ENCODE data around the gene ZMYND10.
A peak's percentile ranks its signal among the peaks of the same experiment; 100 is the strongest.

Gene ZMYND10

DNA sequence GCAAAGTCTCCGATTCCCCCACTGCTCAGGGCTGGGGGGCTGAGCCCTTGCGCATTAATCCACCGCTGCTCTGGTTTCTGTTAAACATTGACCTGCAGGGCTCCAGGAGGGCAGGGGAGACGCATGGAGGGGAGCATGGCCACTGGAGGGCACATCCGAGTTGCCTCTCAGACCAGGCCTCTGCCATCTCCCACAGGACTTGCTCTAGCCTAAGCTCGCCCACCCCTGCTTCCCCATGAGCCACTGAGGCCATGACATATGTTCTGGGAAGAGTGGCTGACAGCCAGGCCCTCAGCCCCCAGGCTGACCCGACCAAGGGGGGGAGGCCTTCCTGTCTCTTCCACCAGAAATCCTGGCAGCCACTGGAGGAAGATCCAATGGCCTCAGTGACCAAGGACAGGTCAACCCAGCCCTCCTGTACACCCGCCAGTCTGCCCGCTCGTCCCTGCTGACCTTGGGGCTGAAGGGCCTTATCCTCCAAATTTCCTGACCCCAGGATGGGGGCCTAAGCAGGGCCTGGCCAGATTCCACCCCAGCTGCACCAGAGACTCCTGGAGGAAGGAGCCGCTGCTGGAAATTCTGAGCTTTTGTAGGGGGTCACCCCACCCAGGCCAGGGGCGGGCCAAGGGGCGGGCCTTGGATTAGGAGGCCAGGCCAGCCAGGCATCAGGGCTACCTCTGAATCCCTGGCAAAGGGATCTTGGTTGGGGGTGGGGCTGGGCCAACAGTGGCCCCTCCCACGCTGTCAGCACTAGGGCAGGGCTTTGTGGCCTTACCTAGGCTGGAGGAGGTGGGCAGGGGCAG, 42.3 kb downstream of the ZMYND10 start, which contains the start of gene HYAL1:
Gene HYAL1, minus strand, starts transcription at position 562 of the 803 bp plus-strand sequence. CDS start 618 bp downstream, outside the sequence.
- no peak for DNase-seq (ENCODE audit: low read depth, low spot score)

DNA sequence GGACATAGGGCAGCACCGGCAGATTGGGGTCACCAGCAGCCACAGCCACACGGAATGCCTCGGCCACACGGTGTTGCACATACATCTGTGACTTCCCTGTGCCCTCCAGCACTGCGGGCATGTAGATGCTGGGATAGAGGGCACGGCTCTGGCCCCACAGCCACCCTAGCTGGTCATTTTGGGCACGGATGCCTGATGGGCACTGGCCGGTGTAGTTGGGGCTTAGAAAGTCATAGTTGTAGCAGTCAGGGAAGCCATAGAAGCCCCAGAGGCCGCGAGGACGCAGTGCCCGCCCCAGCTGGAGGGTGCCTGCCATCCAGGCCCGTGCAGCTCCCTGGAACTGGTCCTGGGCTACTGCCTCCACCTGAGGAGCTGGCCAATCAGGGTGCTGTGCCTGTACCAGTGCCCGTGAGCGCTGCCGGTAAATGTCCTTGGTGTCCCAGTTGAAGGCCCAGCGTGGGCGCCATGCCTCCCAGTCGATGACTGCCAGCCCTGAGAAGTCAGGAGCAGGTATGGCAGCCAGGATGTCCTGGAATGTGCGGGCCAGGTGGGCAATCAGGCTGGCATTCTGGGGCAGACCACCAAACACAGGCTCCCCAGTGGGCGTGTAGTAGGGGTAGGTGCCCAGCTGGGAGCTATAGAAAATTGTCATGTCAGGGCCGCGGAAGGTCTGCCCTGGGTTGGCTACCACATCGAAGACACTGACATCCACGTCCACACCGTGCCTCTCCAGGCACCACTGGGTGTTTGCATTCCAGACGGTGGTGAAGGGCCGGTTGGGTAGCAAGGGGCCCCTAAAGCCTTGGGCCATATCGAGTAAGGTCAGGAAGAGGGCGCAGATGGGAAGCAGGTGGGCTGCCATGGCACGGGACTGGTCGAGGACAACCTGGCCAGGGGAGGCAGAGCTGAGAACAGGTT, 43.2 kb downstream of the ZMYND10 start:
- no peak for DNase-seq (ENCODE audit: low read depth, low spot score)

GRCh38 chr3:50300681-50301254, 44.8 kb downstream of the ZMYND10 start:
- DNase-seq (ENCODE audit: low read depth, low spot score) = no peak

GRCh38 chr3:50299929-50300680, 45.4 kb downstream of the ZMYND10 start:
- DNase-seq (ENCODE audit: low read depth, low spot score) = no peak

DNA sequence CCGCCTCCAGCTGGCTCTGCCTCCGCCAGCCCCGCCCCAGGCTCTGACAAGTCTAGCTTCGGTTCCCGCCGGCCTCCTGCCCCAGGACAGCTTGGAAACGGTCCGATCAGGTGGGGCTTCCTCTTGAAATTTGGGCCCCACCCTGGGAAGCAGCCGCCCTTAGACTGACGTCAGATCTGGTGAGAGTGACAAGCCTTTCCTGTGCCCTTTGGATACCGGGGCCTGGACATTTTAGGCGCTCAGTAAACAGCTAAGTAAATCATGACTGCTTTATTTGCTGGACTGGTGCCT, 45.9 kb downstream of the ZMYND10 start:
- DNase-seq (ENCODE audit: low read depth, low spot score) = no peak

GRCh38 chr3:50298836-50299637, 46.5 kb downstream of the ZMYND10 start, which contains the start of the genes HYAL3 and NAA80:
Gene HYAL3 (minus strand): TSS chr3:50299405. CDS start chr3:50295602, 3,803 bp downstream.
Gene NAA80 (minus strand): TSS chr3:50299405. CDS start chr3:50297463, 1,942 bp downstream.
- DNase-seq (ENCODE audit: low read depth, low spot score) = peak; percentile 97

- no peak for DNase-seq (ENCODE audit: low read depth, low spot score)
Measured at GRCh38 chr3:50297896-50298725, 47.4 kb downstream of the ZMYND10 start.

GRCh38 chr3:50297384-50297775, 48.2 kb downstream of the ZMYND10 start:
- no peak for DNase-seq (ENCODE audit: low read depth, low spot score)

- DNase-seq (ENCODE audit: low read depth, low spot score) = no peak
Measured at GRCh38 chr3:50296721-50297383, 48.7 kb downstream of the ZMYND10 start.

- no peak for DNase-seq (ENCODE audit: low read depth, low spot score)
Measured at GRCh38 chr3:50295553-50296431, 49.7 kb downstream of the ZMYND10 start.

DNA sequence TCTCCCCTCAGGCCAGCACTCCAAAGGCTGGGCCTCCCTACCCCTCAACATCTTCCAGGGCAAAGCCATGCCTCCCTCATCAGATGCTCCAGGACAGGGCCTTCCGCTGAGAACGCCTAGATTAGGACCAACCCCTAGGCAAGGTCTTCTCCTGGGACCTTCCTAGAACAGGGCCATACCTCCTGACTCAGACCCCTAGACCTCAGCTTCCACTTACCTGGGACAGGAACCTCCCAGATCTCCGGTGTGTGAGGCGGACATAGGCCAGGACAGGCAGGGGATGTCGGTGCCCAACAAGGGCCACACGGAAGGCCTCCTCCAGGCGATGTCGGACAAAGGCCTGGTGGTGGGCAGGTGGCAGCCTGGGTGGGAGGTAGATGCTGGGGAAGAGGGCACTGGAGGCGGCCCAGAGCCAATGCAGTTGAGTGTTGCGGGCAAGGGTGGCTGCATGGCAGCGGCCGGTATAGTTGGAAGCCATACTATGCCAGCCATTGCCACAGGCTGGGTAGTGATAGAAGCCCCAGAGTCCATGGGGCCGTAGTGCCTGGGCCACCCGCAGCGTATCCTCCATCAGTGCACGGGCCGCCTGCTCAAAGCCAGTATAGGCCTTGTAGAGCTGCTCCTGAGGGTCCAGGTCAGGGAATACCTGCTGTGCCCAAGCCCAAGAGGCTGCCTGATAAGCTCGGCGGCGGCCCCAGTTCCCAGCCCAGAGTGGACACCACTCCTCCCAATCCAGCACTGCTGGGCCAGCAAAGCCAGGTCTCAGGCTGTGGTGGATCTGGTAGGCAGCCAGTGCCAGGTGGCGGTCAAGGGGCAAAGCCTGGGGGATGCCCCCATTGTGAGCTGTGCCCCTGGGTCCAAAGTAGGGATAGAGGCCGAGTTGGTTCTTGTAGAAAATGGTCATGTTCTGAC, 50.8 kb downstream of the ZMYND10 start:
- DNase-seq (ENCODE audit: low read depth, low spot score) = no peak

DNA sequence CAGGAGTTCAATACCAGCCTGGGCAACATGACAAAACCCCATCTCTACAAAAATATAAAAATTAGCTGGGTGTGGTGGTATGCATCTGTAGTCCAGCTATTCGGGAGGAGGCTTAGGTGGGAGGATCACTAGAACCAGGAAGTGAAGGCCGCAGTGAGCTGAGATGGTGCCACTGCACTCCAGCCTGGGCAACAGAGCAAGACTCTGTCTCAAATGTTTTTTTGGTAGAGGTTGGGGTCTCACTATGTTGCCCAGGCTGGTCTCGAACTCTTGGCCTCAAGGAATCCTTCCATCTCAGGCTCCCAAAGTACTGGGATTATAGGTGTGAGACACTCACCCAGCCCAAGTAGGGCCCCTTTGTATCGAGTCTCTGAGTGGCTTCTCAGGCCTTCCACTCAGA, 51.4 kb downstream of the ZMYND10 start:
- DNase-seq (ENCODE audit: low read depth, low spot score) = no peak

DNA sequence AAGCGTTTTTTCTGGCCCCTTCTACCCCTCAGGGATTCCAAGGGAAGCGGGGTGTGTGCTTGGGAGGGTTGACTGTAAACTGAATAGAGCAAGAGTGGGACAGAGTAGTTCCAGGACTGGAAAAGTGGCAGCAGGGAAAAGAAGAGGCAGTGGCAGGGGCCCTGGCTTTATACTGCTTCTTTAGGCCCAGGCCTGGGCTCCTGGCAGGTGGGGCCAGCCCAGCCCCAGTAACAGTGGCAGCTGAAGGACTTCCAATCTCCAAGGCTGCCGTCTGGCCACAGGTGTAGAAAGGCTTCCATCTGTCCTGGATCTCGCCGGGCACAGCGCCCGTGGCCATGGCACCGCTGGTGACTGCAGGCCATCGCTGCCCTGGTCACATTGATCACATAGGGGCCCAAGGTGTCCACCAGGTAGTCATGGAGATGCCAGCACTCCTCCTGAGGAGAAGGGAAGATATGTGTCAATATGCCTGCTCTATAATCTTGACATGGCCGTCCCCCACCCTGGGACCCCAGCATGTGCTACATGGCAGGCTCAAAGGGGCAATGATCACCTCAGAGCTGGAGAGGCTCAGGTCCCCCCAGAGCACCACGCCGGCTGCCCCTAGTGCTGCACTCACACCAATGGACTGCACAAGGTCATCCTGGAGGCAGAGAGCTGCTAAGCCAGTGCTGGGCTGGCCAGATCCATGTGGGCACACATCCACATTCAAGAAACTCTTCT, 52.3 kb downstream of the ZMYND10 start:
- DNase-seq (ENCODE audit: low read depth, low spot score) = no peak

DNA sequence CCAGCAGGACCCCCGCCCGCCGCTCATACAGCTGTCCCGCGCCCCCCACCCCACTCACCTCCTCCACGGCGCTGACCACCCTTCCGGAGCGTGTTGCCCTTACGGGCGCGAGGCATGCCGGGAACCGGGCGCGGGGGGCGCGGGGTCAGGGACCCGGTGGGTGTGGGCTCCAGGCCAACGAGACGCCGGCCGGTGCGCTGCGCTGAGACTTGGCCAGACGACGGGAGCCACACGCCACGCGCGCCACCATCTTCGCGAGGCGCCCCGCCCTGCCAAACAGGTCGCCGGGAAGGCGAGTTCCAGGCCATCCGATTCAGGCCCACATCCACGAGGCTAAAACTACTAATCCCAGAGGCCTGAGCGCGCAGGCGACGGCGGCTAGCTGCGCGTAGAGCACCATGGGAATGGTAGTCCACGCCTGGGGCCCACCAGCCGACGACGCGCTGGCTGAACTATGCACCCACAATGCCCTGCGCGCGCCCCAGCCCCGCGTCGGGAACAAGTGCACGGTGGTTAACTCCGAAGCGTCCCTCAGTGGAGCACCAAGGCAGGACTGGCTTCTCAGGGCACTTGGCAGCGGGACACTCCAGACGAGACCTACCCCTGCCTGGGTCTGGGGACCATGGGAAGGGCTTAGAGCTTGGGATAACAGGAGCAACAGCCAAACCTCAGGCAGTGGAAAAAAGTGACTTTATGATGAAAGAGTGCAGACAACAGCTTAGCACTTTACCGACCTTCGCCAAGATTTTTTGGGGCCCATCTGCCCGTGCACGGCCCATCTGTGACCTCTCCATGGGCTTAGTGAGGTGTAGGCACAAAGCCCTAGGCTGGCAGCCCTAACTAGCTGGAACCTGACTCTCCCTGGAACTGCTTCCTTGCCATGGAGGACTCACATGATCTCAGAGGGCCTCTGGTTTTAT, 53.1 kb downstream of the ZMYND10 start, which contains the start of gene IFRD2:
Gene IFRD2, minus strand, starts transcription at position 271 of the 920 bp plus-strand sequence. Its CDS starts 155 bp downstream, at position 116.
- DNase-seq (ENCODE audit: low read depth, low spot score) = peak; percentile 92
